Epidermal melanocyte (primary cell): ENCODE measurements around the gene ZWILCH.
"Not testable (repeated sequence)": the region's sequence is repeated elsewhere in the genome, so short reads cannot be mapped to it uniquely, and the experiment has no call there.

Source experiments
- DNase-seq: peaks from one replicate; pipeline ENCODE4 v3.0.0; 2011; ENCODE audit warnings: low spot score; ENCODE audit not compliant: insufficient read length

Gene ZWILCH

DNA sequence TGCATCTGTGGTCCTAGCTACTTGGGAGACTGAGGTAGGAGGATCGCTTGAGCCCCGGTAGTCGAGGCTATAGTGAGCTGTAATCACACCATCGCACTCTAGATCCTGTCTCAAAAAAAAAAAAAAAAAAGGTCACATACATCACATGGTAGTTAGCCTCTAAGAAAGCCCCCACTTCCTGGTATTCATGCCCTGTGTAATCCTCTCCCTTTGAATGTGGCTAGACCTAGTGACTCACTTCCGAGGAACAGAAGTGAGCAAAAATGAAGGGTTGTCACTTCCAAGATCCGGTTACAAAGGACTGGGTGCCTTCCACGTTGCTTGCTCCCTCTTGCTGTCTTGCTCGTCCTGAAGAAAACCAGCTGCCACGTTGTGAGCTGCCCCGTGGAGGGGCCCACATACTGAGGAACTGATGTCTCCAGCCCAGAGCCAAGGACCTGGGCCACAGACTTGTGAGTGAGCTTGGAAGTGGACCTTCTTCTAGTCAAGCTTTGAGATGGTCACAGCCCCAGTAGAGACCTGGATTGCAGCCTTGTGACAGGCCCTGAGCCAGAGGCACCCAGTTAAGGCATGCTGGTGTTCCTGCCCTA lies 73.3 kb downstream of the ZWILCH start:
- no peak for DNase-seq

DNA sequence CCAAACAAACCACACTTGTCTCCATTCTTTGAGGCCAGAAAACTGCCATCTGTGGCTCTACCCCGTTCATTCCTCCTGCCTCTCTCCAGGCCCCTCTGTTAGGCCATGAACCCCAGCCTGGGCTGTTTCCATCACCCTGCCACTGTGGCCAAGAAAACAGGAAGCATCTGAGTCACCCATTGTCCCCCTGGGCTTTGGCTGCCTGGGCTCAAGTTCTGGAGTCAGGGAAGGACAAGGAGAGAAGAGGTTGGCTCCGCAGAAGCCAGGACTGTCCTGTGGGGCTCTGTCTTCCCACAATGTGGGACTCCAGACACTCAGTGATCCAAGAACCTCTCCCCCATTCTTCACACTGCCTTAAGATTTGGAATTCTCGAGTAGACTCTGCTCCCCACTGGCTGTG lies 75.5 kb downstream of the ZWILCH start:
- DNase-seq, result no peak

GRCh38 chr15:66581972-66582537 lies 76.9 kb downstream of the ZWILCH start:
- DNase-seq, result no peak

- no peak for DNase-seq
Observed at GRCh38 chr15:66586155-66586976, 81.2 kb downstream of the ZWILCH start.

GRCh38 chr15:66587020-66587419 lies 81.9 kb downstream of the ZWILCH start:
- no peak for DNase-seq

DNA sequence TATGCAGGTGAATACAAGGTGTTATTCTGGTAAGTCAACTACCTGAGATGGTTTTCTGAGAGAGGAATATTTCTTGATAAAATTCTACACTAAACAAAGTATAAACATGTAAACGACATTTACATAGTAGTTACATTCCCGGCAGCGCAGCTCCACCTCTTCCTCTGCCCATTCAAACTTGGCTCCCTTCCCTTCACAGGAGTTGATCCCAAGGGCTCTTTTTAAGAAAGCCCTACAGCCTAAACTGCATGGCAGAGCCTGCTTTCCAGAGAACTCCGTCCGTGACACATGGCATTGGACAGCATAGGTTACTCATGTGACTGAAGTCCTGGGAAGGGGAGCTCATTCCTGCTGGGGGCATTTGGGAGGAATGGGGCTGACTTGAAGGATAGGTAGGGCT lies 82.6 kb downstream of the ZWILCH start:
- no peak for DNase-seq

- DNase-seq, result no peak
Observed at GRCh38 chr15:66588537-66588936, 83.4 kb downstream of the ZWILCH start.

DNA sequence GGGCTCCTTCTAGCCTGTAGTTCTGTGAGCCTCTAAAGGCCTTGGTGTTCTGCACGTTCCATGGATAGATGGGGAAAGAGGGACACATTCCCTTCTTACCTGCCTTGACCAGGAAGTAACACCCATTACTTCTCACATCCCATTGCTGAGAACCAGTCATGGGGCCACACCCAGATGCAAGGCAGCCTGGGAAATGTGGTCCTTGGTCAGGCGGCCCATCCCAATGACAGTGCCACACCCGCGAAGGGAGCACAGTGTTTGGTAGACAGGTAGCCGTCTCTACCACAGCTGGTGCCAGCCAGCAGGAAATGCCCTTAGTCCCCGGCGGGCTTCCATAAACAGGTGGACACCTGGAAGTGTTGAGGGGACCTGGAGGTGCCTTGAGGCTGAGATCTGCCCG lies 83.8 kb downstream of the ZWILCH start:
- no peak for DNase-seq

GRCh38 chr15:66589429-66589828 lies 84.3 kb downstream of the ZWILCH start:
- not testable (repeated sequence) for DNase-seq

DNA sequence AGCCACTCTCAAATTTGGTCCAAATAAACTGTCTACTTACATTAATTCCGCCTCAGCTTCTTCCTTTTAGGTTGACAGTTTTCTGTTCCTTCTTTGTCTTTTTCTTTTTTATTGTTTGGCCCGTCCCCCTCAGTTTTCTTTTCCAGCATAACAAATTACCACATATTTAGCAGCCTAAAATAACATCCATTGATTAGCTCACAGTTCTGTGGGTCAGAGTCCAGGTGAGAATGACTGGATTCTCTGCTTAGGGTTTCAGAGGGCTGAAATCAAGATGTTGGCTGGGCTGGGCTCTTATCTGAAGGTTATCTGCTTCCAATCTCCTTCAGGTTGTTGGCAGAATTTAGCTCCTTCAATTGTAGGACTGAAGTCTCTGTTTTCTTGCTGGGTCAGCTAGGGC lies 85.3 kb downstream of the ZWILCH start:
- no peak for DNase-seq

GRCh38 chr15:66591322-66591862 lies 86.3 kb downstream of the ZWILCH start:
- DNase-seq, result no peak

DNA sequence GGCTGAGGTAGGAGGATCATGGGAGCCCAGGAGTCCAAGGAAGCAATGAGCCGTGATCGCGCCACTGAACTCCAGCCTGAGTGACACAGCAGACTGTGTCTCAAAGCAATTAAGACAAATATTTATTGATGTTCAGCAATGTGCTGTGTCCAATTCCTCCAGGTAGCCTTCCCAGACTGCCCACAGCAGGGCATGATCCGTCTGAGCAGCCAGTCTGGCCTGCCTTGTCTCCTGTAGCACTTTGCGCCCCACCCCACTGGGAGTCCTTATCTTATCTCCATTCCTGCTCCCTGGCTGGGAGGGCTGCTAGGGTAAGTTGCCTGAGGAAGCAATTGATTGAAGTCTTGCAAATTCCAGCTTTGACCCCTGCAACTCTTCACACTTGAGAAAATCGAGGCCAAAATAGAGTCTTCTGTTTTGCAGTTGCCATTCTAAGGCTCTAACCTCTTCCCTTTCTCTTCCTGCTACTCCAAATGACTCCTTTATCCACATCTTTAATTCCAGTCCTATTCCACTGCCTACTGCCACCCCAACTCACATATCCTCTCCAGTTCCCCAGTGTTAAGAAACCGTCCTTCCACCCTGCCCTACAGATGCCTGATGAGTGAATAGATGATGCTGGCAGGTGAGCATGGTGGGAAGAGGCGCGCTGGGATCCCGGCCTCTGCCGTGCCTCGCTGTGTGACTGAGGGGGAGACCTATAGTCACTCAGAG lies 87.5 kb downstream of the ZWILCH start:
- DNase-seq, result no peak

DNA sequence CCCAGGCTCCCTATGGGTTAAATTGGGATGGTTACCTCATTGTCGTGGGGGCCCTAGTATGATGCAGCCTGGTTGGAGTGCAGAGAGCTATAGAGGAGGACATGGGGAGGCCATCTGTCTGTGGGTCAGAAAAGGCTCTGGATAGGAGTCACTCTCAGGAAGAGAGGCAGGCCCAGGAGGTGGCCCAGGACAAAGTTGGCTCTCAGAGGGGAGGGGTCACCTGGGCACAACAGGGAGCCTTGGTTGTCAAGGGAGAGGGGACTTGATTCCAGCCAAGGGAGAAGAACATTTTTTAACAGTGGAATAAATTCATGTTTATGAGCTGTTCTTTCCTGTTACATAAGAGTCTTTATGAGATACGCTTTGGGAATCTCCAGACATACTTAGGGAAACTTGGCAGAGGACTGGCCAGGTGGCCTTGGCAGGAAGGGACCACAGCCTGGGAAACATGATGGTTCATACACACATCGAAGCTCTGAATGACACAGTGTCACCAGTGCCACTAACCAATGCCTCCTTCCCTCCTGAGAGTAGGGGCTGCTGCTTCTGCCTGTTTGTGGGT lies 88.2 kb downstream of the ZWILCH start:
- DNase-seq, result no peak

DNA sequence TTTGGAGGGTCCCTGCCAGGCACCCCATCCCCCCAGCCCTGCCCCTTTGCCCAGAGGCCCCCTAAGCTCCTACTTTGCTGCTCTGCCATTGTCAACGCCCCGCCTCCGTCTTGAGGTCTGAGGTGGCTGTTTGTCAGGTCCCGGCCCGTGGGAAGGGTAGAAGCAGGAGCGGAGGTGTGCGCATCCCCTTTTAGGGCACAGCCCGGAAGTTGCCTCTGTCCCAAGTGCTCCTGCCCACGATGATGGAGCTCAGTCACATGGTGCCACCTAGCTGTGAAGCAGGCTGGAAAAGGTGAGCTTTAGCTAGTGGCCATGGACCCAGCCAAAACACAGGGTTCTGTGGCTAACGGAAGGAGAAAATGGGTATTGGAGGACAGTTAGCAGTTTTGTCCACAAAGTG lies 89.2 kb downstream of the ZWILCH start:
- DNase-seq, result no peak

DNA sequence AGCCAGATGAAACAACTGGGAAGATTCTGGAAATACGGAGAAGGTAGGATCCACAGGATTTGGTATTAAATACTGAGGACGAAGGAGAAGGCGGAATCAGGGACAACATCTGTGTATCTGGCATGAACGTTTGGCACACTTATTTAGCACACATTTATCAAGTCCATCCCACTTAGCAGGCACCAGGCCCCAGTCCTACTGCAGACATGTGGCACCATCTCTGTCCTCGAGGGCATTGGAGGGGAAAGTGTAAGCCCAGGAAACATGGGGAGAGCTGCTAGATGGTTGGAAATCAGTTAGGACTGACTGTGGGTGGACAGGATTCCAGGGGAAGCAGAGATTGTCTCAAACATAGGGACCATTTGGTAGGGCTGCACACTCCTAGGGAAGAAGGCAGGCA lies 89.7 kb downstream of the ZWILCH start:
- DNase-seq, result no peak

GRCh38 chr15:66595332-66595731 lies 90.2 kb downstream of the ZWILCH start:
- DNase-seq, result no peak

GRCh38 chr15:66595931-66596545 lies 90.9 kb downstream of the ZWILCH start:
- no peak for DNase-seq

GRCh38 chr15:66598095-66598815 lies 93.1 kb downstream of the ZWILCH start:
- no peak for DNase-seq
